ENCODE measurements around the gene STMN3.
A peak's percentile ranks its signal among the peaks of the same experiment; 100 is the strongest.

DNA sequence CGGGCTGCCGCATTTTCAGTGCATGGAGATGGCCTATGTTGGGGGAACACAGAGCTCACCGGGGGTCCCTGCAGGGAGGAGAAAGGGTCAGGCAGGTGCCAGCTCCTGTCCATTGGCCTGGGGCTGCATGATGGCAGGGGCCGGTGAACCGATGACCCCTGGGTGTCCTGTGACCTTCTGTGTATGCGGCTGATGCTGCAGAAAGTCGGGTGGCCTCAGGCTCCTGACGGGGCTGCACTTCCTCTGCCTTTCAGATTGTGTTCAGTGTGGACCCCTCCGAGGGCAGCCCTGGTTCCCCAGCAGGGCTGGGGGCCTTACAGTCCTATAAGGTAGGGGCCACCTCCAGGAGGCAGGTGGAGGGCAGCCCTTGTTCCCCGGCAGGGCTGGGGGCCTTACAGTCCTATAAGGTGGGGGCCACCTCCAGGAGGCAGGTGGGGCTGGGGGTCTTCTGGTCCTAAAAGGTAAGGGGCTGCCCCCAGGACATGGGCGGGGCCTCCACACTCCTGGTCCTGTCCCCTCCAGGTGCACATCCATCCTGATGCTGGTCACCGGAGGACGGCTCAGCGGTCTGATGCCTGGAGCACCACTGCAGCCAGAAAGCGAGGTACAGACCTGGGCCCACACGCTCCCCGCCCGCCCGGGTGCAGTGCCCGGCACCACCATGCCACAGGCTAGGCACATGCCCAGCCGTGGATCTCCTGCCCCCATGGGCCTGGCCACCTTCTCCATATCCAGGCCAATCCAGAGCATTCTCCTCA lies 32.2 kb upstream of the STMN3 start:
- TF ChIP-seq, protein P1, sequence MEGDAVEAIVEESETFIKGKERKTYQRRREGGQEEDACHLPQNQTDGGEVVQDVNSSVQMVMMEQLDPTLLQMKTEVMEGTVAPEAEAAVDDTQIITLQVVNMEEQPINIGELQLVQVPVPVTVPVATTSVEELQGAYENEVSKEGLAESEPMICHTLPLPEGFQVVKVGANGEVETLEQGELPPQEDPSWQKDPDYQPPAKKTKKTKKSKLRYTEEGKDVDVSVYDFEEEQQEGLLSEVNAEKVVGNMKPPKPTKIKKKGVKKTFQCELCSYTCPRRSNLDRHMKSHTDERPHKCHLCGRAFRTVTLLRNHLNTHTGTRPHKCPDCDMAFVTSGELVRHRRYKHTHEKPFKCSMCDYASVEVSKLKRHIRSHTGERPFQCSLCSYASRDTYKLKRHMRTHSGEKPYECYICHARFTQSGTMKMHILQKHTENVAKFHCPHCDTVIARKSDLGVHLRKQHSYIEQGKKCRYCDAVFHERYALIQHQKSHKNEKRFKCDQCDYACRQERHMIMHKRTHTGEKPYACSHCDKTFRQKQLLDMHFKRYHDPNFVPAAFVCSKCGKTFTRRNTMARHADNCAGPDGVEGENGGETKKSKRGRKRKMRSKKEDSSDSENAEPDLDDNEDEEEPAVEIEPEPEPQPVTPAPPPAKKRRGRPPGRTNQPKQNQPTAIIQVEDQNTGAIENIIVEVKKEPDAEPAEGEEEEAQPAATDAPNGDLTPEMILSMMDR (IDR thresholded peaks at IDR 0.05 in 2 of 3, conservative IDR thresholded peaks at IDR 0.05 in 1 of 3; ENCODE audit: borderline replicate concordance in 1 of 3, insufficient read depth in 1 of 3, low read depth in 2 of 3, low read length in 2 of 3): no peak
- TF ChIP-seq YY1 (IDR thresholded peaks at IDR 0.05; ENCODE audit: extremely low read depth, insufficient replicate concordance, low read depth, low read length) (no peak), POLR2AphosphoS5 (IDR thresholded peaks at IDR 0.05; ENCODE audit: low read depth, low read length) (0 out of 2 replicates have a peak, but pooled peaks have one; percentile 13)
